Stimulated activated CD8-positive, alpha-beta memory T cell treated with anti-CD3 and anti-CD28 coated beads, Interleukin-2, amount 100 ng/mL, for 48 hours (primary cell): ENCODE results near the gene SPDYE4.

Experiments used
- DNase-seq, 2 donors: peaks; one replicate each; pipeline ENCODE4 v3.0.0-alpha.2; 2020; ENCODE audit warnings: low read depth in 2 of 2

SPDYE4 gene

DNA sequence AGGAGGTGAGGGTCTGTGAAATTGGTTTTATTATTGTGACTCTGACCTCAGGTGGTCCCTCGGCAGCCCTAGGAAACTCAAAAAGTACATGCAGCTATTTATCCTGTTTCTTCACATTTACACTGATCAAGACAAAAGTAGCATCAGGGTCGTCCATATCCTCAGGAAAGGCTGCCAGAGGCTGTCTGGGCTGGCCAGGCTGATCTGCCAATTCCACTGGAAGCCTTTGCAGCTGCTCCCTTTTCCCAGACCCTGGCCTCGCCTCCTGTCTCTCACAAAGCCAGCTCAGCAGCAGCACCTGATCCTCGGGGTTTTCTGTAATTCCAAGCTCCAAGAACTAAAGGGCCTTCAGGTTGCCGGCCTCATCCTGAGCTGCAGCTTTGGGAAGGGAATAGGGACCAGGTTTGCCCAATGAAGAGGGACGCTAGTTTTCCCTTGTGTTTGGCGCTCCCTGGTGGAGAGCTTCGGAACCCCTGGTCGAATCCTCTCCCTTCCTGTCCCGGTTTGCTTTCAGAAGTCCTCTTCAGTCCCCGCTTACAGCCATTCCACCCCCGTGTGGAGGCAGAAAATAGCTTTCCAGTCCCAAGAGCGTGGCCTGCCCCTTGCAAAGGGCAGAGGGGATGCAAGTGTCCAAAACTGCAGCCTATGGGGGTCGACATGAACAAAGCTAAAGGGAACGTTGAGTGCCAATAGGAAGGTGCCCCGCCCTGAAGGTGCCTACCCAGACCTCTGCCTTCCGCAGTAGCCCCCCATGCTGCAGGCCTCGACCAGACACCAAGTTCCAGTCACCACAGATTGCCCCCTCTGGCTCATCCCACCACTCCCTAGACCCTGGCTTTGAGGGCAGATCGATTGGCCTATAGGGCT, 27.4 kb upstream of the SPDYE4 start:
- DNase-seq, result peak; percentile 46 to 59

DNA sequence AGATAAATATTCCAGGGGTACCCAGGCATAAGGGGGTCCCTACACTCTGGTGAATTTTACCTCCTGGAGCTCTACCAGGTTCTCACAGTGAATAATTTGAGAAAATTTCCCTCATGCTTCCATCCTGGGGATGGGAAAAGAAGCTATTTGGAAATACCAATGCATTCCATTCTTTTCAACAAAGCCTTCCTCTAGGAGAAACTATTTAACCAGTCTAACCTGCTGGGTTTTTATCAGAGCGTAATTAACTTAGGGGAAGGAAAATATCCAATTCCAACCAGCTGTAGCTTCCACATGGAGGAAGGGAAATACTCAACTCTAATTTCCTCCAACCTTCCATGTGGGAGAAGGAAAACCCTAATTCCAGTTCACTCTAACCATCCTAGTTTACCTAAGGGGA, 23.8 kb upstream of the SPDYE4 start:
- DNase-seq, result no peak

DNA sequence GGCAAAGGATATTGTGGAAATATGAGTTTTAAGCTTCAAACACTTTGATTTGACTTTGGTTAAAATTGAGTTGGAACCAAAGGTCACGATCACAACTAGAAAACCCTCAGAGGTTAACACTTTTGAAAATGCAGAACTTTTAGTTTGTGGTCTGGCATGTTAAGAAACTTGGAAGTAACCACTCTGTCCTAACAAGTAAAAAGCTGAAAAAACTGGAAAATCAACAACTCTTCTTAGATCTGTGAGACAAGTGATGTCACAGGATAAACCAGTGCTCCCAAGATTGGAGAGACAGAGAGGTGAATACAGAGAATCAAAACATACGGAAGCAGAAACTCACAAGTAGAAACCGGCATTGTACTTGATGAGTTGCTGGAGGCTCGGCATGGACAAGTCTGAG, 23.4 kb upstream of the SPDYE4 start:
- DNase-seq, result no peak

DNA sequence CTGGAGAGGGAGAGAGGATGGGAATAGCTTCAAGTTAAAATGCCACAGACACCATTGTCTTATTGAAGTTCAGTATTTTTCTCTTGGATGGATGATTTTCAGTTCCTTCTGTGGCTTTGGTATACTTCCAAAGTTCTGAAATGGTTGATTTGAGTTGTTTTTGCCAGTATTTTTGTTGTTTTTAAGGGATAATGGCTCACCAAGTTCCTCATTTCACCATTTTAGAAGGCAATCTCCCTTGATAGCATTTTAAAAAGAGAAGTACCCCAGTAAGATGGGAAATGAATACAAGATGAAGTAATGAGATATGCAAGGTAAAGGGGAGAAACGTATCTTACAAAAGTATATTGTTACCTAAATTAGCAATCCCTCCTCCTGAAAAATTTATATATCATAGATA, 18.5 kb upstream of the SPDYE4 start:
- no peak for DNase-seq

DNA sequence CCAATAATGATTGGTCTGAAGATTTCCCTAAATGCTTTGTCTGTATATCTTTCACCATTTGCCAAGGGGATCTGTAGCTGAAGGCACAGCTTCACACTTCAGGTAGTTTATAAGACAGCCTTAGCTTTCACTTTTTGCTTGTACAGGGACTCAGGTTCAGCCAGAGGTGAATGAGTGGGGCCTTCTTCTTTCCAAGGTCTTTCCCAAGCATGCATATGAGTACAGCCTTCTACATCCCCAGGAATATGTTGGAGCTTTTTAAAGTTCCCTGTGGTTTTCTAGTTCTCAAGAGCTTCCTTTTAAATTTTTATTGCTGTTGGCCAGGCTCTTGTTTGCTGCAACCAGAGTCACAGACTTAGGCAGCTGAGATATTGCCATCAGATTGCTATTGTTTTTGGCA, 17.9 kb upstream of the SPDYE4 start:
- DNase-seq, result no peak

DNA sequence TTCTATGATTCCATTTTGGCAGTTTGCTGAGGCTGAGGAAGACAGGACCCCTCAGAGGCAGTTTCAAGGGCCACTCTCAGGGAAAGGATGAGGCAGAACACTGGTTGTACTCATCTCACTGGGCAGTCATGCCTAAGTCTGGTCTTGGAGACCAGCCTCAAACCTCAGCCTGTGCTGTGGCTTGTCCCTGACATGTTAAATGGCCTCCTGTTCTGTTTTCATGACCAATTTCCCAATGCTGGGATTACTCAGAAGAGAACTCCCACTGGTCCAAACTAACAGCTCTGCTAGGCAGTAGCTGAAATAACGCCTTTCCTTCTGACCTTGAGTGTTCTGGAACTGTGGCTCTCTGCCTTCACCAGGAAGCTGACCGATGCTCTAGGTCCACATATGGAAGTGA, 8.4 kb upstream of the SPDYE4 start:
- no peak for DNase-seq

DNA sequence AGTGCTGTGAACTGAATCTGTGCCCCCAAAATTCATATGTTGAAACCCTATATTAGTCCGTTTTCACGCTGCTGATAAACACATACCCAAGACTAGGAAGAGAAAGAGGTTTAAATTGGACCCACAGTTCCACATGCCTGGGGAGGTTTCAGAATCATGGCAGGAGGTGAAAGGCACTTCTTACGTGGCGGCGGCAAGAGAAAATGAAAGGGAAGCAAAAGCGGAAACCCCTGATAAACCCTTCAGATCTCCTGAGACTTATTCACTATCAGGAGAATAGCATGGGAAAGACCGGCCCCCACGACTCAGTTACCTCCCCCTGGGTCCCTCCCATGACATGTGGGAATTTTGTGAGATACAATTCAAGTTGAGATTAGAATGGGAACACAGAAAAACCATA, 3.7 kb upstream of the SPDYE4 start:
- DNase-seq, result no peak

DNA sequence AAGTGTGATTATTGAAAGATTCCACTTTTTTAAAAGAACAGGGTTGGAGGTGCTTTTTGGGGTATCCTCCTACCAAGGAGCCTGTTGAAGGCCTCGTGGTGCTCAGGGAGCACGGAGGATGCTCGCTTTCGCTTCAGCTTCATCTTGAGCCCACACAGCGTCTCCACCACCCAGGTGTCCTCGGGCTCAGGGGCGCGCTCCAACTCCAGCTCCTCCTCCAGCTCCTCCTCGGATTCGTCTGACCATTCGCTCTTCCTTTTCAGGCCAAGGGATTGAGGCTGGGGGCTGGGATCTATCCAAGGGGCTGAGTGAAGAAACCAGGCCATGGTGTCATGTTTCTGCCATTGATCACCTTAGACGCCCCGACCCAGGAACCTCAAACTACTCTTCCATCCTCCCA, 1.2 kb downstream of the SPDYE4 start:
- DNase-seq, result no peak

DNA sequence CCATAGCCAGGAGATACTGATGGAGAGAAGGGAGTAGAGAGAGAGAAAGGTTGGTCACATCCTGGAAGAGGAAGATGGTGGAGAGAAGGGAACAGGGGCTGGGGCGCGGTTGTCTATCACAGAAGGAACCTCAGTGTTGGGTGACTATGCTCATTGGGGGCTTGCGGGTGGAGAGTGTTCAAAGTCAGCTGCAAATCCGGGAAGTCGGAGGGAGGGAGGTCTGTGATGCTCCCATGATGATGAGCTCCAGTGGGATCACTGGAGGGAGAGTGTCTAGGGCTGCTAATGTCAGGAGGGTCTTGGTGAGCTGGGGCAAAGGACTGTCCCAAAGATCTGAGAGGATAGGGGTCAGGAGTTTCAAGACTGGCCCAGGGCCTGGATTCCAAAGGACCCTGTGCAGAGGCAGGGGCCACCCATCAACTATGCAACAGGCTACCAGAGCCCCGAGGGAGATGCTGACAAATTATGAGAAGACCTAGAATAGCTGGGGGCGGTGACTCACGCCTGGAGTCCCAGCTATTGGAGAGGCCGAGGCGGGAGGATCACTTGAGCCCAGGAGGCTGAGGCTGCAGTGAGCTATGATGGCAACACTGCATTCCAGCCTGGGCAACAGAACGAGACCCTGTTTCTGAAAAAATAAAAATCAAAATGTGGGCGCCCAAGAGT, 2.6 kb downstream of the SPDYE4 start:
- DNase-seq, result no peak

DNA sequence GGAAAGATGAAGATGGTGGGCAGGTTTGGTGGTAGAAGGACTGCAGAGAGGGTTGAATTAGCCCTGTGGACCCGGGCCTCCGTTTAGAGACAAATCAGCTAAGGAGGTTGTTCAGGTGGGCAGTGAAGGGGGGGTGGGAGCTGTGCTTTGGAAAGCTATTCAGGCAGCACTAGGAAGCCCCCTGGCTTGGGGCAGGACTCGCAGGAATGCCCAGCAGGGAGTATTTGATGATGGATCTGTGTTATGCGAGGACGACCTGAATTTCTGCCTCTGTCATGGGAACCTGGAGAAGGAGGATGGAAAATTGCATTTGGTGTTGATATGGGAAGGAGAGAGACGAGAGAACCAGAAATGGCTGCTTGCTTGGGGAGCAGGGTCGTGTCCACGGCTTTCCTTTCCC, 3.5 kb downstream of the SPDYE4 start:
- DNase-seq, result no peak

DNA sequence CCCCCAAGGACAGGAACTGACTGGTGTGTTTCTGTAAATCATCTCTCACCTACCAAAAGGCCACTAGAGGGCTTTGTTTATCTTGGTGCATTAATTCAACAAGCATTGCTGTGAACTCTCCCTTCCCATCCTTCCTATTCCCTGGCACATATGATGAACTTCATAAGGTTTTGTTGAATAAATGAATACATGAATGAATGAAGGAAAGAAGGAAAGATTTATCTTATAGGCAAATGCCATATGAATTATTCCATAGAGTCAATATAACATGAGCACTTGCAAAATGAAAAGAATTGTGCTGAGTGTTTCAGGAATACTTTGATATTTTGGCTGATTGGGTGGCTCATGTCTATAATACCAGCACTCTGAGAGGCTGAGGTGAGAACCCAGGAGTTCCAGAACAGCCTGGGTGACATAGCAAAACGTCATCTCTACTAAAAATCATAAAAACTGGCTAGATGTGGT, 4.3 kb downstream of the SPDYE4 start:
- no peak for DNase-seq

DNA sequence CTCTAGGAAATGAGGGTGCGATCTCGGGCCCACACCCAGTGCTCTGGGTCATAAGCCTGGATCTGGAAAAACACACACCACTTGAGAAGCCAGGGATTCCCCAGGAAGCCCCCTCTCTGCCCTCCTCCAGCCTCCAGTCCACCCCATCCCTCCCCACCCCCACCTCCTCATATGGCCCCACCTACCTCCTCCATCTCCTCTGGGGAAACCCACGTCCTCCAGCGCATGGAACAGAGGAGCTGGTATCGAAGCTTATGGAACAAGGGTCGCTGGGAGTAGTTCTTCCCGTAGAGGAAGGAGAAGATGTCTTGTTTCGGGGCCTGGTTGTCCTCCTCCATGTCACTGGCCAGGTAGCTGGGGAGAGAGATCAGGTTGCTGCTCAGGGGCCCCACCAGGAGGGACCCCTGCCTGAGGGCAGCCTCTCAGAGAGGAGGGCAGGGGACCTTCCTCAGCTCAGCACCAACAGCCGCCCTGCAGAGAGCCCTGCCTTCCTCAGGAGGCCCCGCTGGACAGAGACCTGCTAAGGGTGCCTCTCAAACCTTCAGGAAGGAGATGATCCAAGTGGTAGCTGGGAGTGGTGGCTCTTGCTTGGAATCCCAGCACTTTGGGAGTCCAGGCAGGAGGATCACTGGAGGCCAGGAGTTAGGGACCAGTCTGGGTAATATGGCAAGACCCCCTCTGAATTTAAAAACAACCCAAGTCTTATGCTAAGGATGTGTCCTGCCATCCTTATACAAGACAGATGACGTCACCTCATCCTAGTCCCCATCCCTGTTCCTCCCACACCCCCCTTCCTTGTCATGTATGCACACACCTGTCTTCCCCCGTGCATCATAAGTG, 5.0 kb downstream of the SPDYE4 start:
- DNase-seq, result no peak

DNA sequence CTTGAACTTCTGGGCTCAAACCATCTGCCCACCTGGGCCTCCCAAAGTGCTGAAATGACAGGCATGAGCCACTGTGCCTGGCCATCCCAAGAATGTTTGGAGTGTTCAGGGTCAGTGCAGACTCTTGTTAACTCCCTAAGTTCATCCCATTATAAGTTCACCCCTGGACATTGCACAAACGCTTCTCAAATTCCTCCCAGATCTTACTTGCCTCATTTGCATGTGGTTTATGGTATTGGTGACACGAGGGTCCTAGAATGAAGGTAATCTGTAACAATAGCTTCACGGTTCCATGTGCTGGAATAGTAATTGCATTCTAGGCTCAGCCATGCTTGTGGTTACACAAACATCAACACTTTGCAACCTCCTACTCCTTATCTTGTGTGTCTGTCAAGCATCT, 8.7 kb downstream of the SPDYE4 start:
- DNase-seq, result no peak

DNA sequence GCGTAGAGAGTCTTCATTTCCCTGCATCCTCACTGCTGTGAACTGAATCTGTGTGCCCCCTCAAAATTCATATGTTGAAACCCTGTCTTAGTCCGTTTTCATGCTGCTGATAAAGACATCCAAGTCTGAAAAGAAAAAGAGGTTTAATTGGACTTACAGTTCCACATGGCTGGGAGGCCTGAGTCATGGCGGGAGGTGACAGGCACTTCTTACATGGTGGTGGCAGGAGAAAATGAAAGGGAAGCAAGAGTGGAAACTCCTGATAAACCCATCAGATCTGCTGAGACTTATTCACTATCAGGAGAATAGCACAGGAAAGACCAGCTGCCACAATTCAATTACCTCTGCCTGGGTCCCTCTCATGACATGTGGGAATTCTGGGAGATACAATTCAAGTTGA, 10.6 kb downstream of the SPDYE4 start:
- no peak for DNase-seq

DNA sequence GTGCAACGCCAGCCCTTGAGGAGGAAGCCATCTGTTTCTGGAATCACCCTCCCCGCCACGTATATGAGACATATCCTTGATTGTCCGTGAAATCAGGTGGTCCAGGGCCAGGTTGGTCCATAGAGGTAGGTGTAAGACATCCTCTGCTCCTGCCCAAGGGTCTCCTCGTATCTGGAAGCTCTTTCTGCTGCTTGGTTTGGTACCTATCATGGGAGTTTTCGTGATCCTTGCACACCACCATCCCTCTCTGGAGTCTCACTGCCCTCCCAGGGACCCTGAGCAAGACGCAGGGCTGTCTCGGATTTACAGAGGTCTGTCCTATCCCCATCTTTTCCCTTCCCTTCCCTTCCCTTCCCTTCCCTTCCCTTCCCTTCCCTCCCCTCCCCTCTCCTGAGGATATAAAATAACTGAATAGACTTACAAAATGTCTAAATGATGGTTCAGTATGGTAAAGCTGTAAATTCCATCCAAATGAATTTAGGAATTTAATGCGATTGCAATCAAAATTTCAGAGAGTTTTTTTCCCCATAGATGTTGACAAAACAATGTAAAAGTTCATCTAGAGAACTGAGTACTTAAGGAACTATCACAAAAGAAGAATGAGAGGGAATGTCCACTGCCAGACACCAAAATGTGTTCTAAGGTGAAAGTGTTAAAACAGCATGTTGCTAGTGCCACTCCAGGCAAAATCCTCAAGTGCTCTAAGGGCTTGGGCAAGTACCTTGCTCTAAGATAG, 11.7 kb downstream of the SPDYE4 start:
- no peak for DNase-seq

DNA sequence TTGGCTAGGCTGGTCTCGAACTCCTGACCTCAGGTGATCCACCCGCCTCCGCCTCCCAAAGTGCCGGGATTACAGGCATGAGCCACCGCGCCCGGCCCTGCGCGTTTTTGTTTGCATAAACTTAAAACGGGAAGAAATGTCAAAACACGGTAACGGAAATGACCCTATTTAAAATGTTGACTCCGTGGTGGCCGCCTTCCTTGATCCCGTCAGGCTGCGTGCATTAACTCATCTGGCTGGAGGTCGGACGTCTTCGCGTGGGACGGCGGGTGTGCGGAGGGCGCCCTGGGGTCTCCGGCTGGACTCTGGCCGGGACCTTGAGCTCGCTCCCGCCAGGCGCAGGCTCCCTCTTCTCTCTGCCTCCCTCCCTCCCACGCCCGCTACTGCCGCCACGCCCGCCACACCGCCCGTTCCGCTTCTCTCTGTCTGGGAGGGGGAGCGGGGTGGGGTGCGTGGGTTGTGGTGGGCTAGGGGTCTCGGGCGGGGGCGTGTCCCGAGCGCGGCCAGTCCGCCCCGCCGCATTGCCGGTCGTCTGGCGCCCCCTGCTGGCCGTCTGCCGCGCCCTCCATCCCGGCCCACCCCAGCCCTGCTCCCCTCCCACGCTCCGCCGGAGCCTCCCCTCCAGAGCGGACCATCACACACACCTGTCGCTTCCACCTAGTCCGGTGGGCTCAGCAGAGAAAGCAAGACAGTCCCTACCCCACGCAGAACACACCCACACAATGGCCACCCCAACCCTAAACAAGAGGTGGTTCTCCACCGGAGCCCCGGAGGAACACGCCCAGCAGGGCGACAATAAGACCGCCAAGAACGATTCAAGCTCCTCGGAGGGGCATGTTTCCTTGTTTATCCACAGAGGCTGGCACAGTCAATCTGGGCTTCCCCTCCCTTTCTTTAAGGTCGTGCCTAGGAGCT, 12.5 kb downstream of the SPDYE4 start:
- DNase-seq, result peak; percentile 75 to 77

DNA sequence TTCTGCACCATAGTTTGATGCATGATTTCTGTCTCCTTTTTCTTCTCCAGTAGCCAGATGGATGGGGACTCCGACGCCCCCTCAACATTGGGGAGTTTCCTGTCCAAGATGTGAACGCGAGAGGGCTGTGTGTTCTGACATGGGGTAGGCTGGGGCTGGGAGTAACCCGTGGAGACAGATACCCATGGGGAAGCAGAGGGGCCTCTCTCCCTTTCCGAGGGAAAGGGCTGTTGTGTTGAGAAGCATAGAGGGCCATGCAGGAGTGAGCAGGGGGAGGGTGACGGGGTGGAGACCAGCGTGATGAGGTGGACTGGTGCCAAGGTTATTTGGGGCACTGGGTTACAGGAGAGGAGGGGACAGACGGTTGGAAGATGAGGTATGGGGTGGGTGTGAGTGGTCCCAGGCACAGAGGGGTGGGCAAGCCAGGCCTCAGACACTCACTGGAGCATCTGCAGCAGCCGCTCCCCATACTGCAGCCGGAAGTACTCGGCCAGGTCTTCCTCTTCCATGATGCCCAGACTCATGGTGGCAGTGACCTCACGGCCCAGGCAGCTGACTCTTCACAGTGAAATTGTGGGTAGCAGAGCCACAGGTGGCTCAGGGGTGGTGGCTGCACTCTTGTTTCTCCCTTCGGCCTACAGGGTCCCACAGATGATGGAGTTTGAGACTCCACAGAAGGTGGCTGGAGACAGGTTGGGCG, 14.1 kb downstream of the SPDYE4 start:
- DNase-seq, result no peak

DNA sequence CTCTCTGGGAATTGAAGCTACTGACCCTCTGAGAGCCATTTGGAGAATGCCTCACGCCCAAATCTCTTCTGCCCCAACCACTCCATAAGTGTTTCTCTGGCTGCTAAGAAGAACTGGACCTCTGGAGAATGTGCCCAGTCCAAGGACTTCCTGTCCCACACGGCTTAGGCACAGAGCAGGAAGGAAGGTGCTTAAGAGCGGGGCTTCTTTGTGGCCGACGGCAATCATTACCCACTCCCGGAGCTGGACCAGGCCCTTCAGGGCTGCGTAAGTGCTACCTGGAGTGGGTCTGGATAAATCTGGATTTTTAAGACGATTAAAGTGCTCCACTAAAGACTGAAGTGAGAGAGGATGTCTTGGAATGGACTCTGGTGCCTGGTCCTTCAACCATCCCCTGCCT, 15.5 kb downstream of the SPDYE4 start:
- DNase-seq, result no peak

DNA sequence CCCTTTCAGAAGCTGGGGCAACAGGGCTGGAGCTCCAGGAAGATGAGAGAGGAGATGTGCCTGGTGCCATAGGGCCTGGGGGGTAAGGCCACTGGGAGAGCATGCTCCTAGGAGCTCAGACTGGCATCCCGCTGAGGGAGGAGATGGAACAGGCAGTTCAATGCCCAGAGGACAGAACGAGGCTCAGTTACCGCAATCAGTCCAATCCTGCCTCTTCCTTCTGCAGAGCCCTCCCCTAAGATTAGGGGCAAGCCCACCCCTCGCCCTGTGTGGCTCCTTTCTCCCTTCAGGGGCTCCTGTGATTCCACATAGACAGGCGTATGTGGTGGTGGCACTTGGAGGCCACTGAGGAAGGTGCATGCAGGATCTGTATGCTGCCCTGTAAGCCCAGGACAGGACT, 16.1 kb downstream of the SPDYE4 start:
- DNase-seq, result no peak

DNA sequence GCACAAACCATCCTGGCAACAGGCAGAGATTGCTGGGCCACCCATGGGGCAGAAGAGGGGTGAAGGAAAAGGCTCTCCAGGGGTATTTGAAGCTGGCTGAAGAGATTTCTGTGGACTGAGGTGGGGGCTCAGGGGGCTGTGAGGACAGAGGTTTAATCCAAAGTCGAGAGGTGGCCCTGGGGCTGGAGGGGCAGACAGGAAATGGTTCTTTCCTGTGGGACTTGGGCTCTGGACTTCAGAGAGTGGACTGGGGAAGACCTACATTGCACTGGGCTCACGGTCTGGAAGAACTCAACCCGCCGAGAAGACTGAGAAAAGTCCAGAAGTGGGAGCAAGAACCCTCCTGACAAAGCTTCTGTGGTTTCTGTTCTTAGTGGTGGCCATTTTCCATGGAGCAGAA, 16.6 kb downstream of the SPDYE4 start:
- no peak for DNase-seq
